ENCODE data around the gene CAMK1D. TPM values are rescaled to one million over a fixed set of nuclear protein-coding genes. Genes with fewer than 3 reads are reported as not detected.

CAMK1D gene
- total and polyA plus RNA-seq, 9 donors: 1.8 to 11.7 (median 5.5) TPM

DNA sequence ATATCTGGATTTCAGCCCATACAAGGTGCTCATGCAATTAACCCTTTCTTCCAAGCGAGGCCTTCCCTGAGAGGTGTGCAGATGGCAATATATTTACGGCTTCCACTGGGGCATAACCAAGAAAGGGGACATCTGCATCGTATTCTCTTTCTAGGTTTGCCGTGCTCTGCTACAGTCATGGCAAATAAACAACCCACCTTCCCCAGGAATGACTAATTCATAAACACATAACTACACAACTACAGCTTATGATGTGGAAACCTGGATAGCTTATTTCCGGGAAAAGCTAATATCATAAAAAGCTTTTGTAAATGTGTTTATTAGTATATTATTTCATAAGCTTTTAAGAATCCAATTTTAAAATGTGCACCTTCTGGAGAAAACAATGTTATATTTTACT is 120.0 kb downstream of the CAMK1D start:
- WGBS, 3 donors: 92 to 93% (median 93%) methylated on average over 5 of the region's 5 CpGs
- TF ChIP-seq CTCF (IDR thresholded peaks at IDR 0.05) (no peak), POLR2A (IDR thresholded peaks at IDR 0.05) (no peak)
- Histone ChIP-seq H3K27me3 (no peaks in the 10 kb centered on the region), H3K27ac (no peak overlapping the region), H3K36me3 (no peaks in the 10 kb centered on the region), H3K4me3 (no peak overlapping the region), H3K9me3 (no peaks in the 10 kb centered on the region), H3K4me1 (ENCODE audit: insufficient read depth) (no peaks in the 10 kb centered on the region)
- intact Hi-C loops (cut with DNase I): loop anchor here in 1 of 4 donors (5.0 kb wide), 1 partner anchor 433 kb away; no protein-coding TSS in a partner anchor
- DNase-seq: no peak

DNA sequence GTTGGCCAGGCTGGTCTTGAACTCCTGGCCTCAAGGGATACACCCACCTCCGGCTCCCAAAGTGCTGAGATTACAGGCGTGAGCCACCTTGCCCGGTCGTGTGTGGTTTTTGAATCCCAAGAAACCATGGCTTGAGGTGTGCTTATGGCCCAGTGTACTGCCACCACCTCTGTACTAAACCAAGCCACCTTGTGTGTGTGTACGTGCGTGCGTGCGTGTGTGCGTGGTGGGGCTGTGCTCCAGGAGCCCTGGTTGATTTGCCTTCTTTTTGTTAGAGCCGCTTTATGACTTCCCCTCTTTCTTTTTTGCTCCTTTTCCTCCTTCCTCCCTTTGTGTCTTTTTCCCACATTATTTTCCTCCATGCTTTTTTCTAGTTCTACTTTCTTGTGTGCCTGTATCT is 121.4 kb downstream of the CAMK1D start:
- no peaks in the 10 kb centered on the region for H3K4me1 ChIP-seq (ENCODE audit: insufficient read depth)
- H3K27me3 ChIP-seq: no peaks in the 10 kb centered on the region
- 84 to 95% (median 91%) methylated on average over 10 of the region's 10 CpGs for WGBS, 3 donors
- no peaks in the 10 kb centered on the region for H3K9me3 ChIP-seq
- H3K4me3 ChIP-seq: no peak overlapping the region
- no peak for TF ChIP-seq POLR2A (IDR thresholded peaks at IDR 0.05)
- no peak for TF ChIP-seq EP300 (IDR thresholded peaks at IDR 0.05)
- DNase-seq: no peak
- H3K27ac ChIP-seq: no peak overlapping the region
- intact Hi-C loops (cut with DNase I): no loop called here
- no peaks in the 10 kb centered on the region for H3K36me3 ChIP-seq

DNA sequence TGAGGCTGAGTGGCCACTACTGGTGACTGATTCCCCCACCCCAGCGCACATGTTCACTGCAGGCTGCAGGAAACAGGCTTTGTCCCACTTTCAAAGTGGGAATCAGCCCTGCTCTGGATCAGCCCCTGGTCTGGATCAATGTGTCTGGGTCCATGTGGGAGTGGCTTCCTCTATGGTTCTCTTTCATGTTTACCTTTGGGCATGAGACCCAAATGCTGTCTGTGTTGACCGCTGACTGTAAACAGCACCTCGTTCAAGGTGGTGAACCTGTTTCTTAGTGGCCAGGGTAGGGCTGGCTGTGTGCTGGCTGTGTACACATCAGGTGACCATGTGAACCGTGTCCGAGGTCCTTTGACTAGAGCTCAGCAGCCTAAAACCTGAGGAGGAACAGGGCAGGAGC is 121.8 kb downstream of the CAMK1D start:
- H3K36me3 ChIP-seq: no peaks in the 10 kb centered on the region
- H3K9me3 ChIP-seq: no peaks in the 10 kb centered on the region
- no peak overlapping the region for H3K27ac ChIP-seq
- H3K27me3 ChIP-seq: no peaks in the 10 kb centered on the region
- WGBS, 3 donors: 74 to 95% (median 81%) methylated on average over 5 of the region's 5 CpGs
- intact Hi-C loops (cut with DNase I): no loop called here
- no peak overlapping the region for H3K4me3 ChIP-seq
- no peaks in the 10 kb centered on the region for H3K4me1 ChIP-seq (ENCODE audit: insufficient read depth)
- TF ChIP-seq CTCF (IDR thresholded peaks at IDR 0.05) (no peak), POLR2A (IDR thresholded peaks at IDR 0.05) (no peak)
- no peak for DNase-seq

DNA sequence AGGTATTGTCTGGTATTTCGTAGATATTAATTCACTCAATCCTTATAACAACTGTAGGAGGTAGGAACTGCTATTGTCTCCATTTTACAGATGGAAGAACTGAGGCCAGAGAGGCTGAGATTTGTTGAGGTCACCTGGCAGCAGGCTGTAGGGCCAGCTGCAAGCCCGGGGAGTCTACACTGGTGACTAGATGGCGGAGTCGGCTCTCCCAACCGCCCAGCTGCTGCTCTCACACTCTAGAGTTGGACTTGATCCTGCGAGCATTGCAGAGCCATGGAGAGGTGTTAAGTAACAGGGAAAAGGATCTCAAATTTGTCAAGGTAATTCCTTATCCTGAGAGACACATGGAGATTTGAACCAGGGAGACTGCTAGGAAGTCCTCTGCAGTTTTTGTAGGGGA is 124.1 kb downstream of the CAMK1D start:
- Histone ChIP-seq H3K27ac (no peak overlapping the region), H3K4me1 (ENCODE audit: insufficient read depth) (no peaks in the 10 kb centered on the region), H3K36me3 (no peaks in the 10 kb centered on the region), H3K9me3 (no peaks in the 10 kb centered on the region), H3K4me3 (no peak overlapping the region), H3K27me3 (no peaks in the 10 kb centered on the region)
- intact Hi-C loops (cut with DNase I): no loop called here
- 84 to 87% (median 87%) methylated on average over 6 of the region's 6 CpGs for WGBS, 3 donors
- TF ChIP-seq EP300 (IDR thresholded peaks at IDR 0.05) (no peak), CTCF (IDR thresholded peaks at IDR 0.05) (no peak), POLR2A (IDR thresholded peaks at IDR 0.05) (no peak)
- no peak for DNase-seq

- no peaks in the 10 kb centered on the region for H3K27me3 ChIP-seq
- H3K27ac ChIP-seq: no peak overlapping the region
- no peaks in the 10 kb centered on the region for H3K4me1 ChIP-seq (ENCODE audit: insufficient read depth)
- H3K9me3 ChIP-seq: no peaks in the 10 kb centered on the region
- intact Hi-C loops (cut with DNase I): no loop called here
- H3K4me3 ChIP-seq: no peak overlapping the region
- 90 to 96% (median 90%) methylated on average over 8 of the region's 8 CpGs for WGBS, 3 donors
- TF ChIP-seq EP300 (IDR thresholded peaks at IDR 0.05) (no peak), CTCF (IDR thresholded peaks at IDR 0.05) (no peak), POLR2A (IDR thresholded peaks at IDR 0.05) (no peak)
- no peaks in the 10 kb centered on the region for H3K36me3 ChIP-seq
- DNase-seq: no peak
Measured at GRCh38 chr10:12474727-12475412, 125.5 kb downstream of the CAMK1D start.
